SW 1271 (cell line): ENCODE data around the gene HTR2C.
"Not testable (repeated sequence)": the region's sequence is repeated elsewhere in the genome, so short reads cannot be mapped to it uniquely, and the experiment has no call there.

Experiments
- DNase-seq, 2 experiments: peaks; one replicate each; lab custom pipeline; 2025; lab: John Stamatoyannopoulos, UW

HTR2C gene

GRCh38 chrX:114712466-114712865 lies 128.6 kb downstream of the HTR2C start:
- DNase-seq = no peak

DNA sequence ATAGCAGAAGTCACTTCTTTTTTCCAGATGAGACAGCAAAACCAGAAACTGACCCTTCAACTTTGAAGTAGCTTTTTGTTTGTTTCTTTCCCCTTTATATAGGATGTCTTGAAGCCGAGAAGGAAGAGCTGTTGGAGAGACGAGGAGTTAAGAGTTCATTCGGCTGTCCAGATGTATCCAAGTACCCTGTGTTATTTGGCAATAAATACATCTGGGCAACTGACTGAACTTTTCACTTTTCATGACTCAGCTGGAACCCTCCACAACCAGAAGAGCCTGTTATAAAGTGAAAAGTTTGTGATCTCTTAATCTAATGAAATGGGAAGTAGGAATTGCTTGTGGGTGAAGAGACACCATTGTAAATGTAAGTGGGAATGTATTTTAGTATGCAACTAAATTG lies 131.2 kb downstream of the HTR2C start:
- DNase-seq = no peak

- no peak for DNase-seq
Observed at GRCh38 chrX:114717921-114718320, 134.0 kb downstream of the HTR2C start.

GRCh38 chrX:114766541-114766940 lies 182.7 kb downstream of the HTR2C start:
- DNase-seq = no peak

GRCh38 chrX:114774691-114775090 lies 190.8 kb downstream of the HTR2C start:
- DNase-seq = no peak

- no peak for DNase-seq
Observed at GRCh38 chrX:114782925-114783324, 199.0 kb downstream of the HTR2C start.

DNA sequence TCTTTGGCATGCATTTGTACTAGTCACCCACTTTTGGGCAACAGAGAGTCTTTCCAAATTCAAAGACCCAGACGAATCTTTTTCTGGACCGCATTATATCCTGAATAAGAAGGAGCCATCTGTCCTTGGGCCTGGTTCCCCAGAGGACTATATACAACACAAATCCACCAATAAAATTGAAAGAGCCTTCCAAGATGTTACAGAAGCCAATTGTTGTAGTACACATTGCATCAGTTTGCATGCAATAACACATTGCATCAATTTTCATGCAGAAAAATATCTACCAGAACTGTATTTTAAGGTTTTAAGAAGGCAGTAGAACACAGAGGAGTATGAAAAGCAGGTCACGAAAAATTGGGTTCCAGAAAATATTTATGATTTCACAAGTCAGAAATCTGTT lies 203.2 kb downstream of the HTR2C start:
- no peak for DNase-seq

- no peak for DNase-seq
Observed at GRCh38 chrX:114797494-114797893, 213.6 kb downstream of the HTR2C start.

DNA sequence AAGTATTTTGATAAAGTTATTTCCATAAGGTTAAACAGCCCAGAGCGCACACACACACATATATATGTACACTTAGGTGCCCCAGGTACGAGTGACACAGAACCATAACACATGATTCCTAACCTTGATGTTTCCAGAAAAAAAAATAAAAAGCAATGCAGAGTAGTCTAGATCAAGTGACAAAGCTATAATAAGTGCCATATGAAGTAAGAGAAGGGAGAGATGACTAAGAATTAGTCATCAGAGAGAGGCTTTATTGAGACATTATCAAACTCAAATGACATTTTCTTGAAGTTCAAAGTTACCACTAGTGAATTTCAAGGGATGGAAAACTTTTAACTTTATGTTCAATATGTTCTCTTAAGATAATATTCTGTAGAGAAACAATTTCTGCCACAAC lies 215.0 kb downstream of the HTR2C start:
- peak in 1 of 2 experiments; percentile 8 for DNase-seq

- DNase-seq = peak in 1 of 2 experiments; percentile 0
Observed at GRCh38 chrX:114800719-114801118, 216.8 kb downstream of the HTR2C start.

GRCh38 chrX:114819509-114819908 lies 235.6 kb downstream of the HTR2C start:
- DNase-seq = no peak

GRCh38 chrX:114841051-114841450 lies 257.2 kb downstream of the HTR2C start:
- DNase-seq = no peak

DNA sequence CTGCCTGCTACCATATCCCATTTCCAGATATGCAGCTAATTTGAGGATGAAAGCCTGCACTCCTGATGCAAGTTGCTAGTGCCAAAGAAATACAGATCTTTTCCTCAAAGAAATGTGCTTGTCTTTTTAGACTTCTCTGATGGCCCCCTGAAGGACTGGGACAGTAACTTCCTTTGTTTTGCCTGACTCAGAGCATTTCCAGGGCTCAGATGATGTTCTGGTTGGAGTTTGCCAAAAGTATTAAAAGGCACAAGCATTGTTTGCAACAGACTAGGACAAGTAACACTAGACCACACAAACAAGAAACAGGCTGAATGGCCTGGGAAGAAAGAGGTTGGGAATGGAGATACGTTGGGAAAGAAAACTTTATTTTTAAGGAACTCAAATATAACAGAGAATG lies 258.3 kb downstream of the HTR2C start:
- no peak for DNase-seq

GRCh38 chrX:114889481-114889880 lies 305.6 kb downstream of the HTR2C start:
- DNase-seq = no peak

DNA sequence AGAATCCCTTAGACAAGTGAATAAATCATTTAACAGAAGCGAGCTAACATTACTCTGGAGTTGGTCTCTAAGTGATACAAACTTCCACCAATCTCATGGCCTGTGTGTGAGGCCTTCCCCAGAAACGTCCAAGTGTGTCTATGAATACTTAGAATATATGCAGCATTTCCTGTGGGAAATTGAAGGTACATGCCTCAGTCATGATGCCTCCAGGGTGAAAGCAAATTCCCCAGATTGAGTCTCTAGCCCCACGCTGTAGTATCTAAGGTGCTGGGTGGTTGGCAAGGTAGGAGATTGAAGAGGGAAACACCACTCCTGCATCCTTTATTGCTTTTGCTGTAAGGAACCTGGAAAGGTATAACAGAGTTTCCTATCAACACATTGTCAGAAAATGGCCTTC lies 319.7 kb downstream of the HTR2C start:
- no peak for DNase-seq

GRCh38 chrX:114905251-114905650 lies 321.4 kb downstream of the HTR2C start:
- DNase-seq = no peak

DNA sequence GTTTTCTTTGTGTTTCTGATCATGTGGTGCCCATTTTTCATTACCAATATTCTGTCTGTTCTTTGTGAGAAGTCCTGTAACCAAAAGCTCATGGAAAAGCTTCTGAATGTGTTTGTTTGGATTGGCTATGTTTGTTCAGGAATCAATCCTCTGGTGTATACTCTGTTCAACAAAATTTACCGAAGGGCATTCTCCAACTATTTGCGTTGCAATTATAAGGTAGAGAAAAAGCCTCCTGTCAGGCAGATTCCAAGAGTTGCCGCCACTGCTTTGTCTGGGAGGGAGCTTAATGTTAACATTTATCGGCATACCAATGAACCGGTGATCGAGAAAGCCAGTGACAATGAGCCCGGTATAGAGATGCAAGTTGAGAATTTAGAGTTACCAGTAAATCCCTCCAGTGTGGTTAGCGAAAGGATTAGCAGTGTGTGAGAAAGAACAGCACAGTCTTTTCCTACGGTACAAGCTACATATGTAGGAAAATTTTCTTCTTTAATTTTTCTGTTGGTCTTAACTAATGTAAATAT lies 323.2 kb downstream of the HTR2C start:
- DNase-seq = no peak

- no peak for DNase-seq
Observed at GRCh38 chrX:114924423-114924822, 340.5 kb downstream of the HTR2C start.

DNA sequence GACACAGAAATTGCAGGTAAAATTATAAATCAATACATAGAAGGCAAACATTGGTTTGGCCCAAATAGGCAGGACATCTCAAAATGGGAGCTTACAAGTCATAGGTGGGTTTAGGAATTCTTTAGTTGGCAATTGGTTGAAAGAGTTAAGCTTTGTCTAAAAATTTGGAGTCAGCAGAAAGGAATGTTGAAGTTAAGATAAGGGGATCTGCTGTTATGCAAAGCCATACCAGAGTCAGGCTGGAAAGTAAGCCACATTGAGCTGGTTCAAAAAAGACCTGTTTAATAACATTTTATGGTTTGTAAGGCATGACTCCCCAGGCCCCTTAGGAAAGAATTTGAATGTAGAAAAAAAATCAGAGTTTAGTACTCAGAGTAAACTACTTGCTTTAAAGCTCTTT lies 341.0 kb downstream of the HTR2C start:
- peak in 1 of 2 experiments; percentile 6 for DNase-seq

DNA sequence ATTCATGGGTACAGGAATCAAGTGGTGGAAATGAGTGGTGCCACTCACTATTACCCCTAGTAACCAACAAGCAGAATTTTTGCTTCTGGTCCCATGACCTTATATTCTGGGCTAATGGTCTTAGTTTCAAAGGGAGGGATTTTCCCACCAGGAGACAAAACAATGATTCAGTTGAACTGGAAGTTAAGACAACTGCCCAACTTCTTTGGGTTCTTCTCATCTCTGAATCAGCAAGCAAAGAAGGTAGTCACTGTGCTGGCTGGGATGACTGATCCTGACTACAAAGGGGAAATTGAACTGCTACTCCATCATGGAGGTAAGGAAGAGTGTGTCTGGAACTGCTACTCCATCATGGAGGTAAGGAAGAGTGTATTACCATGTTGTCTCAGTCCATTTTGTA lies 346.3 kb downstream of the HTR2C start:
- DNase-seq = no peak

DNA sequence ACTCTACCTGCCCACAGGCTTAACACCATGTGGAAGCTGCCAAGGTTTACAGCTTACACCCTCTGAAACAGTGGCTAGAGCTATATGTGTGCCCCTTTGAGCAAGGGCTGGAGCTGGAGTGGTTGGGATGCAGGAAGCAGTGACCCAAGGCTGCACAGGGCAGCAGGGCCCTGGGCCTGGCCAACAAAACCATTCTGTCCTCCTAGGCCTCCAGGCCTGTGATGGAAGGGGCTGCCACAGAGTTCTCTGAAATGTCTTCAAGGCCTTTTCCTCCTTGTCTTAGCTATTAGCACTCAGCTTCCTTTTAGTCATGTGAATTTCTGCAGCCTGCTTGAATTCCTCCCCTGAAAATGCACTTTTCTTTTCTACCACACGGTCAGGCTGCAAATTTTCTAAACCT lies 348.7 kb downstream of the HTR2C start:
- no peak for DNase-seq

- not testable (repeated sequence) for DNase-seq
Observed at GRCh38 chrX:114933291-114933690, 349.4 kb downstream of the HTR2C start.

GRCh38 chrX:114937090-114937489 lies 353.2 kb downstream of the HTR2C start:
- not testable (repeated sequence) for DNase-seq

GRCh38 chrX:114952696-114953095 lies 368.8 kb downstream of the HTR2C start:
- no peak for DNase-seq
